SK-N-MC (cell line): ENCODE measurements around the gene SYCP2.

Experiments used
- EZH2 ChIP-seq: fragments of 200-600 bp; sonication (generic); IDR thresholded peaks from one replicate; pipeline ENCODE4 v1.6.1; 2017; ENCODE audit warnings: antibody characterized with exemption
- FOXP2 ChIP-seq: optimal IDR thresholded peaks from 2 replicates; pipeline ENCODE3; 2011; ENCODE audit warnings: mild to moderate bottlenecking, moderate library complexity; ENCODE audit not compliant: insufficient read depth; ENCODE audit errors: extremely low read length, control extremely low read depth
- POLR2AphosphoS5 ChIP-seq: IDR thresholded peaks from 2 replicates; pipeline ENCODE4 v1.6.1; 2012; ENCODE audit warnings: mild to moderate bottlenecking, low read depth, low read length, borderline replicate concordance

DNA sequence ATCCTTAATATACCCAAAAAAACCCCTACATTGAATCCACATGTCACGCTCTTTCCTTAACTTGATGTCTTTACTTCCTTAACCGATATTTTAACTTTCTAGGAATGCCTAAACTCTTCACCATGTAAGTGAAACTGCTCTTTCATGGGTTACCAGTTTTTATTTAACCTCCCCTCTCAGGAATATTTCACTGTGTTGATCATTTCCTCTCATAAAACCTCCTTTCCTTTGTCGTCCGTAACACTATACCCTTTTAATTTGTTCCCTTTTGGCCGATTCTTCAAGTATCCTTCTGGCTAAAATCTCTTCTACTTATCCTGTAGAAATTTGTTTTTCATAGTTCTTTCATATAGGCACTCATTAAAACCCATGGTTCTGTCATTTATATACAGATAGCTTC lies 24.6 kb downstream of the SYCP2 start:
- TF ChIP-seq POLR2AphosphoS5 = no peak
- TF ChIP-seq EZH2 = no peak
- no peak for TF ChIP-seq FOXP2
